Peyer's patch (tissue), 4 donors: ENCODE results near the gene UBTFL1. TPM values are rescaled to one million over a fixed set of nuclear protein-coding genes. Genes with fewer than 3 reads are reported as not detected.
"Not testable (repeated sequence)": the region's sequence is repeated elsewhere in the genome, so short reads cannot be mapped to it uniquely, and the experiment has no call there.

Source experiments
- DNase-seq, 3 donors: peaks; one replicate each; pipeline ENCODE4 v3.0.0-alpha.2; 2017 to 2019
- H3K27ac ChIP-seq, 4 donors: fragments of 200-600 bp; sonication (generic); one replicate each; pipeline ENCODE4 v1.5.1; 2016 to 2019
- H3K27me3 ChIP-seq, 2 donors: fragments of 200-600 bp; sonication (generic); one replicate each; pipeline ENCODE4 v1.5.1; 2019
- H3K36me3 ChIP-seq, 3 donors: fragments of 200-600 bp; sonication (generic); one replicate each; pipeline ENCODE4 v1.5.1; 2016 to 2019
- H3K4me1 ChIP-seq, 4 donors: fragments of 200-600 bp; sonication (generic); one replicate each; pipeline ENCODE4 v1.5.1; 2016 to 2019
- H3K4me3 ChIP-seq, 4 donors: fragments of 200-600 bp; sonication (generic); 1 replicate in 3 of 4; 2 replicates in 1 of 4; pipeline ENCODE4 v1.5.1; 2016 to 2019; ENCODE audit warnings: mild to moderate bottlenecking in 1 of 4
- H3K9me3 ChIP-seq, 4 donors: fragments of 200-600 bp; sonication (generic); one replicate each; pipeline ENCODE4 v1.5.1; 2016 to 2019; ENCODE audit warnings: mild to moderate bottlenecking in 1 of 4
- CTCF ChIP-seq, 6 experiments: fragments of 450-650 bp in 4 of 6; fragments of 200-600 bp in 2 of 6; sonication (generic) in 1 of 6; IDR thresholded peaks; one replicate each; pipeline ENCODE4 v1.5.1; 2017 to 2019; ENCODE audit warnings: antibody characterized with exemption in 6 of 6, mild to moderate bottlenecking in 3 of 6, moderate library complexity in 1 of 6
- POLR2A ChIP-seq, 2 donors: fragments of 450-650 bp; IDR thresholded peaks; one replicate each; pipeline ENCODE4 v1.5.1; 2017; ENCODE audit warnings: antibody characterized with exemption in 2 of 2, mild to moderate bottlenecking in 2 of 2, moderate library complexity in 2 of 2
- total RNA-seq, 4 donors: library from RNA; depleted of rRNA; stranded (reverse); fragments of >200 nt; gene quantifications; one replicate each; pipeline ENCODE4 v1.1.0, GENCODE V29; 2016

The UBTFL1 gene
- not detected for total RNA-seq

- not testable (repeated sequence) for DNase-seq, H3K9me3 ChIP-seq, H3K4me1 ChIP-seq, H3K4me3 ChIP-seq, H3K27me3 ChIP-seq, H3K27ac ChIP-seq, H3K36me3 ChIP-seq
Observed at GRCh38 chr11:90085650-90086049, at the start of gene UBTFL1. Gene UBTFL1 (plus strand): TSS chr11:90085950. CDS start chr11:90085950, 0 bp downstream.

GRCh38 chr11:90051591-90052209, 34.0 kb upstream of the UBTFL1 start:
- DNase-seq, H3K9me3 ChIP-seq, H3K4me1 ChIP-seq, H3K27ac ChIP-seq, H3K27me3 ChIP-seq, H3K36me3 ChIP-seq, H3K4me3 ChIP-seq: not testable (repeated sequence)

- H3K27ac ChIP-seq, H3K9me3 ChIP-seq, H3K4me1 ChIP-seq, DNase-seq, H3K4me3 ChIP-seq, H3K36me3 ChIP-seq, H3K27me3 ChIP-seq: not testable (repeated sequence)
Observed at GRCh38 chr11:90052311-90052710, 33.4 kb upstream of the UBTFL1 start.

GRCh38 chr11:90053545-90053944, 32.2 kb upstream of the UBTFL1 start:
- not testable (repeated sequence) for H3K4me3 ChIP-seq, H3K27me3 ChIP-seq, H3K4me1 ChIP-seq, H3K36me3 ChIP-seq, DNase-seq, H3K9me3 ChIP-seq, H3K27ac ChIP-seq

GRCh38 chr11:90088731-90089130, 3.0 kb downstream of the UBTFL1 start:
- not testable (repeated sequence) for H3K9me3 ChIP-seq, H3K4me3 ChIP-seq

GRCh38 chr11:90095230-90095924, 9.6 kb downstream of the UBTFL1 start:
- H3K27ac ChIP-seq, H3K36me3 ChIP-seq, DNase-seq, H3K4me1 ChIP-seq, H3K27me3 ChIP-seq, H3K9me3 ChIP-seq, H3K4me3 ChIP-seq: not testable (repeated sequence)

More at GRCh38 chr11:90088731-90089130, 3.0 kb downstream of the UBTFL1 start:
- not testable (repeated sequence) for DNase-seq, H3K36me3 ChIP-seq, H3K4me1 ChIP-seq, H3K27me3 ChIP-seq, H3K27ac ChIP-seq

- DNase-seq, H3K27ac ChIP-seq, H3K36me3 ChIP-seq, H3K27me3 ChIP-seq, H3K4me3 ChIP-seq, H3K4me1 ChIP-seq, H3K9me3 ChIP-seq: not testable (repeated sequence)
Observed at GRCh38 chr11:90098261-90098660, 12.5 kb downstream of the UBTFL1 start.

- H3K4me1 ChIP-seq = no peaks in the 10 kb centered on the region
- H3K9me3 ChIP-seq = no peaks in the 10 kb centered on the region
- no peak overlapping the region for H3K4me3 ChIP-seq
- no peak for DNase-seq
- no peaks in the 10 kb centered on the region for H3K36me3 ChIP-seq
- H3K27me3 ChIP-seq = no peaks in the 10 kb centered on the region
- H3K27ac ChIP-seq = no peak overlapping the region
- no peak for TF ChIP-seq POLR2A (IDR thresholded peaks at IDR 0.05)
- TF ChIP-seq CTCF (IDR thresholded peaks at IDR 0.05) = no peak
Observed at GRCh38 chr11:90100431-90100830, 14.7 kb downstream of the UBTFL1 start.

GRCh38 chr11:90113541-90113940, 27.8 kb downstream of the UBTFL1 start:
- no peak for TF ChIP-seq POLR2A (IDR thresholded peaks at IDR 0.05)
- peak in 1 of 6 experiments; percentile 19 for TF ChIP-seq CTCF (IDR thresholded peaks at IDR 0.05)
- no peaks in the 10 kb centered on the region for H3K9me3 ChIP-seq
- H3K4me1 ChIP-seq = no peaks in the 10 kb centered on the region
- no peaks in the 10 kb centered on the region for H3K36me3 ChIP-seq
- no peak for DNase-seq
- H3K27me3 ChIP-seq = no peaks in the 10 kb centered on the region
- H3K4me3 ChIP-seq = no peak overlapping the region
- H3K27ac ChIP-seq = no peak overlapping the region
